Thymus (tissue), 11 donors: ENCODE measurements around the gene MITF. TPM values are rescaled to one million over a fixed set of nuclear protein-coding genes. Genes with fewer than 3 reads are reported as not detected.

ENCODE experiments used
- DNase-seq, 9 donors: peaks; one replicate each; pipeline ENCODE4 v3.0.0-alpha.2; 2013; ENCODE audit warnings: low spot score in 9 of 9, low read depth in 6 of 9, missing footprints in 1 of 9
- H3K27ac ChIP-seq, 2 donors: one replicate each; pipeline ENCODE4 v1.5.1; 2013; ENCODE audit warnings: control low read depth in 1 of 2, low read depth in 1 of 2, low read length in 1 of 2, mild to moderate bottlenecking in 1 of 2, moderate library complexity in 1 of 2
- H3K27me3 ChIP-seq, 2 donors: one replicate each; pipeline ENCODE4 v1.5.1; 2013; ENCODE audit warnings: low read length in 1 of 2; ENCODE audit not compliant: control insufficient read depth in 2 of 2, insufficient read depth in 1 of 2
- H3K36me3 ChIP-seq, 2 donors: one replicate each; pipeline ENCODE4 v1.5.1; 2013; ENCODE audit warnings: low read length in 1 of 2, mild to moderate bottlenecking in 1 of 2, moderate library complexity in 1 of 2; ENCODE audit not compliant: control insufficient read depth in 2 of 2, insufficient read depth in 2 of 2
- H3K4me1 ChIP-seq, 2 donors: one replicate each; pipeline ENCODE4 v1.5.1; 2013; ENCODE audit warnings: low read length in 2 of 2; ENCODE audit not compliant: control insufficient read depth in 2 of 2, insufficient read depth in 2 of 2
- H3K4me3 ChIP-seq, 2 donors: one replicate each; pipeline ENCODE4 v1.5.1; 2013; ENCODE audit warnings: low read length in 2 of 2, control low read depth in 1 of 2, mild to moderate bottlenecking in 1 of 2
- H3K9me3 ChIP-seq, 2 donors: one replicate each; pipeline ENCODE4 v1.5.1; 2013; ENCODE audit warnings: low read length in 1 of 2, mild to moderate bottlenecking in 1 of 2; ENCODE audit not compliant: control insufficient read depth in 2 of 2, insufficient read depth in 1 of 2
- WGBS: extraction: QIAGEN DNeasy Blood & Tissue Kit; methylation state at CpG from one replicate; pipeline ENCODE4 v1.1.7; 2013; 5-methylcytosine and 5-hydroxymethylcytosine counted together
- polyA plus RNA-seq: library from polyadenylated mRNA; stranded (reverse); fragments of 200-250 nt; gene quantifications from one replicate; pipeline ENCODE4 v1.2.3, GENCODE V29; 2013
- total RNA-seq: library from RNA; stranded (reverse); fragments of 120-200 nt; gene quantifications from one replicate; pipeline ENCODE4 v1.2.4, GENCODE V29; 2013
- donor health status: healthy.

MITF gene
- total and polyA plus RNA-seq, 2 donors = 3.2 to 4.8 TPM

DNA sequence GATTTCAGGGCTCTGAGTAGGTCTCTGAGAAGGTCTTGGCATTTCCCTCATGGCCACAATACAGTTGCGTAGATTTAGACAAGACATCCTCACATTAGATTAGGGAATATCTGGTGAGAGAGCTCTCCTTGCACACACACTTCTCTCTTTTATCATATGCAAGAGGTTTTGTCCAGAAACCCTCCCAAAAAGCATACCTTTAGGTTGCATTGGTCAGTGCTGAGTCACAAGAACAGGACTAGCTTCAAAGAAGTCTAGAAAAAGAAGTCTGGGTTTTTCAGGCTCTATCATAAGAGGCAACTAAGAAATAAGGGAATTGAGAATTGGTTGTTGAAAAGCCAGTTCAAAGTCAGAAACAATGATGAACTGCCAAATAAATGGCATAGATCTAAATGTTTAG lies 40.1 kb upstream of the MITF start:
- 100% methylated on average over 1 of the region's 1 CpG for WGBS

DNA sequence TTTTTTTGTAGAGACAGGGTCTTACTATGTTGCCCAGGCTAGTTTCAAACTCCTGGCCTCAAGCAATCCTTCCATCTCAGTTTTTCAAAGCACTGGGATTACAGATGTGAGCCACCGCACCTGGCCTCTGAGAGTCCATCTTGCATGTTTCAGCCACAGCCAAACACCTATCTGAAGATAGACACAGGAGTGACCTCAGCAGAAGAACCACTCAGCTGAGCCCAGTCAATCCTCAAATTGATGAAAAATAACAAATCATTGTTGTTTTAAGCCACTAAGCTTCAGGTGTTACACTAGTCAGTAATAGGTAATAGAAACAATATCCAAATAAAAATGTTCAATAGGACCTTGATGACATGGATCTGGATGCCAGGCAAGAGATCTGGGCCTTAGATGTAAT lies 38.3 kb upstream of the MITF start:
- 100% methylated on average over 1 of the region's 1 CpG for WGBS
- Histone ChIP-seq H3K36me3 (no peaks in the 10 kb centered on the region), H3K27me3 (no peaks in the 10 kb centered on the region), H3K4me1 (no peaks in the 10 kb centered on the region), H3K9me3 (no peaks in the 10 kb centered on the region), H3K4me3 (no peak overlapping the region), H3K27ac (no peak overlapping the region)
- no peak for DNase-seq

More for the DNA sequence above, 40.1 kb upstream of the MITF start:
- no peak for DNase-seq
- Histone ChIP-seq H3K4me3 (no peak overlapping the region), H3K4me1 (no peaks in the 10 kb centered on the region), H3K9me3 (no peaks in the 10 kb centered on the region), H3K27ac (no peak overlapping the region), H3K27me3 (no peaks in the 10 kb centered on the region), H3K36me3 (no peaks in the 10 kb centered on the region)

DNA sequence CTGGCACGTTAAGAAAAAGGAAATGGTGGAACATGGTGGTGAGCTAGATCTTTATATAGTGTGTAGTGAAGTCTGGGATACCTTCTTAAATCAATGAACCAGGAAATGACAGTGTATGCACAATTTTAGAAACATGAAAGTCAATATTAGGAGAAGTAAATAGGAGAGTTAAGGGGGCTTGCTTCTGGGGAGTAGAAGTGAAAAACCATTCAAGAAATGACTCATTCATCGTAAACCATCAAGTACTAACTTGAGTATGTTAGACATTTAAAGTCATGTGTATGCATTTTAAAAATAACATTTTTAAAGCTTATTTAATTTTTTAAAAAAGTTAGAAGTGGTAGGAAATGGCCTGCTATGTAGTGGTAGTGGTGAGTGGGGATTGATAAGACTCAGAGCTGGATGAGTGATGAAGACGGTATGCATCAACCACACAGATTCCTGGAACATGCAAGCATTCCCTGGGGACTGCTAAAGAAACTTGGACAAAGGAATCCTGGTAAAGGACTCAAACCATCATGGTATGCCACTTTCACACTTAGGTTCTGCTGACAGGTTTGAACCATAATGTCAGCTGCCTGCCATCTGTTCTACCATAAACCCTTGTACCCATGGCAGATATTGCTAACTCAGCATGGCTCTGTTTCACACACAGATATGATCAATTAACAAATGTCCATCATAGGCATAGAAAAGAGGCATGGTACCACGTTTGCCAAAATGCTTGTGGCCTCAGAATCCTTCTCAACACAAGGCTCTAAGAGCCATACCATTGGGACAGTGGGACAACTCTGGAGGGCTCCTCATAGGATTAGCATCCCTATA lies 28.9 kb upstream of the MITF start:
- Histone ChIP-seq H3K27ac (no peak overlapping the region), H3K9me3 (no peaks in the 10 kb centered on the region), H3K27me3 (no peaks in the 10 kb centered on the region), H3K4me1 (no peaks in the 10 kb centered on the region), H3K36me3 (no peaks in the 10 kb centered on the region), H3K4me3 (no peak overlapping the region)
- DNase-seq = no peak
- WGBS = 80% methylated on average over 4 of the region's 4 CpGs

DNA sequence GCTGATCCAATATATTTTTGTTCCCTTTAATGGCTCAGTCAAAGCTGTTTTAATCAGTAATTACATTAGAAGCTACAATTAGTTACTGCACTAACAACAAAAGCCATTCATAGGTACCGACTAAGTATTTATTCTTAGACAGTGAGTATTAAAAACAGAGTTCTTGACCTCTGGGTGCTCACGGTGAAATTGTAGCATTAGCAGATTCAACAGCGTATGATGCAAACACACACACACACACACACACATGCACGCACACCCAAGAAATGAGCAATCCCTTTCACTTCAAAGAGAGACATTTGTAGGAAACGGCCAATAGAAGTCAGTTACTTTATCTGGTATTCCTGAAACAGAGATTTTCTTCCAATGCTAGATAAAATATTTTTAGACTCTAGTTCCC lies 27.0 kb upstream of the MITF start:
- Histone ChIP-seq H3K4me1 (no peaks in the 10 kb centered on the region), H3K9me3 (no peaks in the 10 kb centered on the region), H3K36me3 (no peaks in the 10 kb centered on the region), H3K4me3 (no peak overlapping the region), H3K27me3 (no peaks in the 10 kb centered on the region), H3K27ac (no peak overlapping the region)
- no peak for DNase-seq
- 98% methylated on average over 5 of the region's 5 CpGs for WGBS

GRCh38 chr3:69712933-69713332 lies 26.3 kb upstream of the MITF start:
- Histone ChIP-seq H3K27me3 (no peaks in the 10 kb centered on the region), H3K36me3 (no peaks in the 10 kb centered on the region), H3K27ac (no peak overlapping the region), H3K9me3 (no peaks in the 10 kb centered on the region), H3K4me3 (no peak overlapping the region), H3K4me1 (no peaks in the 10 kb centered on the region)
- 91% methylated on average over 4 of the region's 4 CpGs for WGBS
- no peak for DNase-seq

DNA sequence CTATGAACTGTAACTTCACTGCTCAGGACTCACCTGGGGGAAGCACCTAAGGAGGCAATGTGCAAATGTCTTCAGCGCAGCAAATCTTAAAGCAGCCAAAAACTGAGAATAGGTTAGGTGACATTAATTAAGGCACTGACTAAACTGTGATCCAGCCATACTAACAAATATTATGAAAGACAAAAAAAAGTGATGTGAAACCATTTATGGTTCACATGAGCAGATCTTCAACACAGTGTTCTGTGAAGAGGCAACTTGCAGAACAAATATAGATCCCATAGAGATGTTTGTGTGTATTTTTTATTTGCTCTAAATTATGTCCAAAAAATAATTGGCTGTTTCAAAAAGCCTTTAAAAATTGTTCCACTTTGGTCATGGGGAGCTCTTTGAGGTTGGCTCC lies 24.1 kb upstream of the MITF start:
- 100% methylated on average over 1 of the region's 1 CpG for WGBS

GRCh38 chr3:69716119-69716518 lies 23.1 kb upstream of the MITF start:
- Histone ChIP-seq H3K27me3 (no peaks in the 10 kb centered on the region), H3K27ac (no peak overlapping the region), H3K4me3 (no peak overlapping the region), H3K4me1 (no peaks in the 10 kb centered on the region), H3K36me3 (no peaks in the 10 kb centered on the region), H3K9me3 (no peaks in the 10 kb centered on the region)
- WGBS = 97% methylated on average over 5 of the region's 5 CpGs
- DNase-seq = no peak

More for the DNA sequence above, 24.1 kb upstream of the MITF start:
- DNase-seq = no peak
- Histone ChIP-seq H3K36me3 (no peaks in the 10 kb centered on the region), H3K9me3 (no peaks in the 10 kb centered on the region), H3K27me3 (no peaks in the 10 kb centered on the region), H3K4me1 (no peaks in the 10 kb centered on the region), H3K4me3 (no peak overlapping the region), H3K27ac (no peak overlapping the region)

DNA sequence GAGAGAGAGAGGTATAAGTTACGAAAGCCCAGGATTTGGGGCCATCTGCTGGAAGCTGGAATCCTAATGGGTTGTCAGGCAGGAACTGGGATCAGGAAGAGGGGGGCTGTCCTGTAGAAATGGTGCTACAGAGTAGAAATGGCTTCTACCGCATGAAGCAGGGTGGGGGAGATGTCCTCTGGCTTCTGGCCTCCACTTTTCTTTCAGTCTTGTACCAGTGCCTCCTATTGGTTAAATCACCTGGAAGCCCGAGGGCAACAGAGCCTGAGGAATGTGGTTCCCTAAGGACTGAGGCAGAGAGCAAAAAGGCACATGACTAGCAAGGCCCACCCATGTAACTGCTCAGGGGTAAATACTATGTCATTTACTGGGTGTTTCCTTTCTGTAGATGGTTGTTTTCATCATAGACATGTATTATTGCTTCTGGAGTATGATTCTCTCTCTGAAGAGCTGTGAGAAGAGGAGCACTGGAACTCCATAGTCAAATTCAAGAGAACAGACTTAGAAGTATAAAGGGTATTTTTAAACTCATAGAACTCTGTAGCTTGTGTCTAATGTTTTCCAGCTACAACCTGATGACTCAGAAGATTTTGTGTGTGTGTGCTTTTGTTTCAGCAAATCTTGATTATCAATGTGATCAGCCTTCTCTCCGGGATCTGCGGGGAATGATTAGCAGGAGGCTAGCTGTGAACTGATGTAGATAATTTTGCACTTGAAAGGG lies 20.2 kb upstream of the MITF start:
- no peaks in the 10 kb centered on the region for H3K36me3 ChIP-seq
- no peak overlapping the region for H3K27ac ChIP-seq
- no peaks in the 10 kb centered on the region for H3K4me1 ChIP-seq
- H3K9me3 ChIP-seq = no peaks in the 10 kb centered on the region
- 94% methylated on average over 5 of the region's 5 CpGs for WGBS
- DNase-seq = no peak
- no peak overlapping the region for H3K4me3 ChIP-seq
- H3K27me3 ChIP-seq = no peaks in the 10 kb centered on the region

GRCh38 chr3:69719587-69720122 lies 19.6 kb upstream of the MITF start:
- WGBS = 80% methylated on average over 3 of the region's 3 CpGs
- Histone ChIP-seq H3K4me1 (no peaks in the 10 kb centered on the region), H3K27me3 (no peaks in the 10 kb centered on the region), H3K36me3 (no peaks in the 10 kb centered on the region), H3K27ac (no peak overlapping the region), H3K4me3 (no peak overlapping the region), H3K9me3 (no peaks in the 10 kb centered on the region)
- DNase-seq = no peak
